HG03442 (cell line): ENCODE data around the gene VDAC1.
"Not testable (repeated sequence)": the region's sequence is repeated elsewhere in the genome, so short reads cannot be mapped to it uniquely, and the experiment has no call there.

Experiments used
- ATAC-seq: cut with Tn5 transposase; IDR thresholded peaks from one replicate; pipeline ENCODE4 v1.9.1; 2021; ENCODE audit warnings: mild to moderate bottlenecking, moderate library complexity; ENCODE audit not compliant: unreplicated experiment

VDAC1 gene

GRCh38 chr5:134004626-134005416, at the start of gene VDAC1:
VDAC1 (minus strand) TSS chr5:134004975; CDS start chr5:133993012, 11,963 bp downstream.
- ATAC-seq, result peak; percentile 65

GRCh38 chr5:134053840-134054338, 49.1 kb upstream of the VDAC1 start:
- no peak for ATAC-seq

- ATAC-seq, result no peak
These were observed 48.6 kb upstream of the VDAC1 start for GRCh38 chr5:134053314-134053839.

GRCh38 chr5:134051305-134051704, 46.5 kb upstream of the VDAC1 start:
- no peak for ATAC-seq

GRCh38 chr5:134048864-134049263, 44.1 kb upstream of the VDAC1 start:
- ATAC-seq, result no peak

- ATAC-seq, result no peak
These were observed 42.9 kb upstream of the VDAC1 start for GRCh38 chr5:134047687-134048056.

GRCh38 chr5:134046801-134047686, 42.3 kb upstream of the VDAC1 start:
- ATAC-seq, result no peak

GRCh38 chr5:134046330-134046729, 41.6 kb upstream of the VDAC1 start:
- ATAC-seq, result no peak

GRCh38 chr5:134043793-134044792, 39.3 kb upstream of the VDAC1 start:
- ATAC-seq, result no peak

GRCh38 chr5:134041570-134042411, 37.0 kb upstream of the VDAC1 start:
- peak; percentile 73 for ATAC-seq

- ATAC-seq, result no peak
These were observed 33.4 kb upstream of the VDAC1 start for GRCh38 chr5:134038138-134038537.

- no peak for ATAC-seq
These were observed 32.4 kb upstream of the VDAC1 start for GRCh38 chr5:134037160-134037559.

GRCh38 chr5:134034326-134034725, 29.6 kb upstream of the VDAC1 start:
- no peak for ATAC-seq

GRCh38 chr5:134030303-134030964, 25.7 kb upstream of the VDAC1 start:
- ATAC-seq, result not testable (repeated sequence)

GRCh38 chr5:134029156-134029555, 24.4 kb upstream of the VDAC1 start:
- ATAC-seq, result no peak

GRCh38 chr5:134028496-134028895, 23.7 kb upstream of the VDAC1 start:
- ATAC-seq, result no peak

GRCh38 chr5:134027288-134027615, 22.5 kb upstream of the VDAC1 start:
- ATAC-seq, result no peak

GRCh38 chr5:134026521-134027287, 21.9 kb upstream of the VDAC1 start:
- ATAC-seq, result peak; percentile 72
